WTC11 (cell line): ENCODE results near the gene GNPDA1. TPM values are rescaled to one million over a fixed set of nuclear protein-coding genes. Genes with fewer than 3 reads are reported as not detected.

Experiments
- ATAC-seq: fragments of 200-7000 bp; cut with Tn5 transposase; 2 replicates; pipeline ENCODE4 v1.10.0; 2021; ENCODE audit warnings: mild to moderate bottlenecking, moderate library complexity
- CTCF ChIA-PET: fragments of 300-600 bp; sonication (Branson Sonifier 250); formaldehyde crosslinking; loops from one replicate; lab custom pipeline; 2021; ENCODE audit warnings: antibody characterized with exemption; lab: Charles Lee
- POLR2A ChIA-PET: fragments of 350-600 bp; sonication (Branson Sonifier 250); formaldehyde crosslinking; loops from one replicate; lab custom pipeline; 2021; ENCODE audit warnings: antibody characterized with exemption; lab: Charles Lee
- DNase-seq: peaks from one replicate; pipeline ENCODE4 v3.0.0; 2021; ENCODE audit warnings: low spot score
- H3K27ac Mint-ChIP-seq: 2 replicates; pipeline ENCODE4 v1.8.0; 2021; ENCODE audit warnings: mixed read lengths
- H3K27me3 Mint-ChIP-seq: 2 replicates; pipeline ENCODE4 v1.8.0; 2021; ENCODE audit warnings: low read depth, mild to moderate bottlenecking, moderate library complexity, mixed read lengths
- H3K36me3 Mint-ChIP-seq: 2 replicates; pipeline ENCODE4 v1.8.0; 2021; ENCODE audit warnings: mixed read lengths
- H3K4me1 Mint-ChIP-seq: 2 replicates; pipeline ENCODE4 v1.8.0; 2022; ENCODE audit warnings: mixed read lengths
- H3K4me3 Mint-ChIP-seq: 2 replicates; pipeline ENCODE4 v1.8.0; 2021; ENCODE audit warnings: mild to moderate bottlenecking, moderate library complexity, mixed read lengths
- H3K9me3 Mint-ChIP-seq: 2 replicates; pipeline ENCODE4 v1.8.0; 2021; ENCODE audit warnings: mixed read lengths
- CREB1 ChIP-seq: sonication (generic); formaldehyde crosslinking; IDR thresholded peaks from 2 replicates; pipeline ENCODE4 v1.8.0; 2023; ENCODE audit warnings: mild to moderate bottlenecking, missing genetic modification reagents
- ELF4 ChIP-seq: sonication (generic); formaldehyde crosslinking; IDR thresholded peaks from 2 replicates; pipeline ENCODE4 v1.8.1; 2022; ENCODE audit warnings: low read depth, mild to moderate bottlenecking, moderate library complexity, missing genetic modification reagents
- JUN ChIP-seq: sonication (generic); formaldehyde crosslinking; IDR thresholded peaks from 2 replicates; pipeline ENCODE4 v1.8.0; 2023; ENCODE audit warnings: mild to moderate bottlenecking, missing genetic modification reagents
- KAT7 ChIP-seq: sonication (generic); formaldehyde crosslinking; IDR thresholded peaks from 2 replicates; pipeline ENCODE4 v1.8.1; 2023; ENCODE audit warnings: missing genetic modification reagents, mild to moderate bottlenecking, borderline replicate concordance
- MXD4 ChIP-seq: fragments of 250-450 bp; sonication (Bioruptor Pico); IDR thresholded peaks from 2 replicates; pipeline ENCODE4 v1.8.0; 2021; ENCODE audit warnings: mild to moderate bottlenecking, moderate library complexity, borderline replicate concordance
- ZNF396 ChIP-seq: fragments of 250-450 bp; sonication (Bioruptor Pico); IDR thresholded peaks from 2 replicates; pipeline ENCODE4 v1.8.0; 2021; ENCODE audit warnings: mild to moderate bottlenecking, moderate library complexity, borderline replicate concordance
- ZNF671 ChIP-seq: fragments of 250-450 bp; sonication (Bioruptor Pico); IDR thresholded peaks from 2 replicates; pipeline ENCODE4 v1.8.0; 2021; ENCODE audit warnings: mild to moderate bottlenecking
- total RNA-seq: library from RNA; stranded (reverse); gene quantifications from 3 replicates; pipeline ENCODE4 v1.2.3, GENCODE V29; 2021
- TF ChIP-seq, protein P1 (sequence below): sonication (generic); formaldehyde crosslinking; IDR thresholded peaks from 2 replicates; pipeline ENCODE4 v1.8.1; 2022; ENCODE audit warnings: missing genetic modification reagents, borderline replicate concordance
- TF ChIP-seq, protein P2 (sequence below): sonication (generic); formaldehyde crosslinking; IDR thresholded peaks from 2 replicates; pipeline ENCODE4 v1.8.1; 2023; ENCODE audit warnings: mild to moderate bottlenecking, missing genetic modification reagents, borderline replicate concordance
- TF ChIP-seq, protein P3 (sequence below): sonication (generic); formaldehyde crosslinking; IDR thresholded peaks from 2 replicates; pipeline ENCODE4 v1.8.0; 2022; ENCODE audit warnings: mild to moderate bottlenecking, missing genetic modification reagents
- TF ChIP-seq, protein P4 (sequence below): sonication (generic); formaldehyde crosslinking; IDR thresholded peaks from 2 replicates; pipeline ENCODE4 v1.8.0; 2023; ENCODE audit warnings: missing genetic modification reagents
- TF ChIP-seq, protein P5 (sequence below): sonication (generic); formaldehyde crosslinking; IDR thresholded peaks from 2 replicates; pipeline ENCODE4 v1.8.0; 2022; ENCODE audit warnings: mild to moderate bottlenecking, missing genetic modification reagents
- TF ChIP-seq, protein P6 (sequence below): sonication (generic); formaldehyde crosslinking; IDR thresholded peaks from 2 replicates; pipeline ENCODE4 v1.8.1; 2022; ENCODE audit warnings: mild to moderate bottlenecking, moderate library complexity, missing genetic modification reagents
- TF ChIP-seq, protein P7 (sequence below): fragments of 250-450 bp; sonication (Bioruptor Pico); IDR thresholded peaks from 2 replicates; pipeline ENCODE4 v1.9.0; 2021; ENCODE audit warnings: mild to moderate bottlenecking
- TF ChIP-seq, protein P8 (sequence below): fragments of 250-450 bp; sonication (Bioruptor Pico); IDR thresholded peaks from 2 replicates; pipeline ENCODE4 v1.9.0; 2021; ENCODE audit warnings: mild to moderate bottlenecking
- TF ChIP-seq, protein P9 (sequence below): sonication (generic); formaldehyde crosslinking; IDR thresholded peaks from 2 replicates; pipeline ENCODE4 v1.8.0; 2023; ENCODE audit warnings: missing genetic modification reagents, mild to moderate bottlenecking, borderline replicate concordance

The GNPDA1 gene
- total RNA-seq, 1 experiment from 2014 or later, result 54.8 TPM

DNA sequence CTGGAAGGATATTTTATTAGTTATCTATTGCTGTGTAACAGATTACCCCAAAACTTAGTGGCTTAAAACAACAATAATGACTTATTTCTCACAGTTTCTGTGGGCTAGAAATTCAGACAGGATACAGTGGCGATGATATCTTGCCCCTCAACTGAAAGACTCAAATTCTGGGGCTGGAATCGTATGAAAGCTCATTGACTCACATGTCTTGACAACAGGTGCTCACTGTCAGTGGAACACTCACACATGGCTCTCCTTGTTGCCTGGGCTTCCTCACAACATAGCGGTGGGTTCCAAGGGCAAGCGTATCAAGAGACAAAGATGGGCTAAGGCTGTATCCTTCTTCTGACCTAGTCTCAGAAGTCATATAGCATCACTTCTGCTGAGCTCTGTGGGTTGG lies 3.7 kb upstream of the GNPDA1 start:
- Mint-ChIP-seq H3K36me3 (peaks cover 6% of the 10 kb centered on the region), H3K27me3 (peaks cover 2% of the 10 kb centered on the region; the same call in 1 of the 2 replicates), H3K9me3 (peaks cover 14% of the 10 kb centered on the region), H3K4me3 (no peak overlapping the region), H3K27ac (no peak overlapping the region), H3K4me1 (peaks cover 9% of the 10 kb centered on the region)
- TF ChIP-seq, protein P1, sequence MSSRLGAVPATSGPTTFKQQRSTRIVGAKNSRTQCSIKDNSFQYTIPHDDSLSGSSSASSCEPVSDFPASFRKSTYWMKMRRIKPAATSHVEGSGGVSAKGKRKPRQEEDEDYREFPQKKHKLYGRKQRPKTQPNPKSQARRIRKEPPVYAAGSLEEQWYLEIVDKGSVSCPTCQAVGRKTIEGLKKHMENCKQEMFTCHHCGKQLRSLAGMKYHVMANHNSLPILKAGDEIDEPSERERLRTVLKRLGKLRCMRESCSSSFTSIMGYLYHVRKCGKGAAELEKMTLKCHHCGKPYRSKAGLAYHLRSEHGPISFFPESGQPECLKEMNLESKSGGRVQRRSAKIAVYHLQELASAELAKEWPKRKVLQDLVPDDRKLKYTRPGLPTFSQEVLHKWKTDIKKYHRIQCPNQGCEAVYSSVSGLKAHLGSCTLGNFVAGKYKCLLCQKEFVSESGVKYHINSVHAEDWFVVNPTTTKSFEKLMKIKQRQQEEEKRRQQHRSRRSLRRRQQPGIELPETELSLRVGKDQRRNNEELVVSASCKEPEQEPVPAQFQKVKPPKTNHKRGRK (CRISPR knock-in tag), result no peak
- TF ChIP-seq ELF4 (CRISPR knock-in tag), result no peak
- TF ChIP-seq, protein P2, sequence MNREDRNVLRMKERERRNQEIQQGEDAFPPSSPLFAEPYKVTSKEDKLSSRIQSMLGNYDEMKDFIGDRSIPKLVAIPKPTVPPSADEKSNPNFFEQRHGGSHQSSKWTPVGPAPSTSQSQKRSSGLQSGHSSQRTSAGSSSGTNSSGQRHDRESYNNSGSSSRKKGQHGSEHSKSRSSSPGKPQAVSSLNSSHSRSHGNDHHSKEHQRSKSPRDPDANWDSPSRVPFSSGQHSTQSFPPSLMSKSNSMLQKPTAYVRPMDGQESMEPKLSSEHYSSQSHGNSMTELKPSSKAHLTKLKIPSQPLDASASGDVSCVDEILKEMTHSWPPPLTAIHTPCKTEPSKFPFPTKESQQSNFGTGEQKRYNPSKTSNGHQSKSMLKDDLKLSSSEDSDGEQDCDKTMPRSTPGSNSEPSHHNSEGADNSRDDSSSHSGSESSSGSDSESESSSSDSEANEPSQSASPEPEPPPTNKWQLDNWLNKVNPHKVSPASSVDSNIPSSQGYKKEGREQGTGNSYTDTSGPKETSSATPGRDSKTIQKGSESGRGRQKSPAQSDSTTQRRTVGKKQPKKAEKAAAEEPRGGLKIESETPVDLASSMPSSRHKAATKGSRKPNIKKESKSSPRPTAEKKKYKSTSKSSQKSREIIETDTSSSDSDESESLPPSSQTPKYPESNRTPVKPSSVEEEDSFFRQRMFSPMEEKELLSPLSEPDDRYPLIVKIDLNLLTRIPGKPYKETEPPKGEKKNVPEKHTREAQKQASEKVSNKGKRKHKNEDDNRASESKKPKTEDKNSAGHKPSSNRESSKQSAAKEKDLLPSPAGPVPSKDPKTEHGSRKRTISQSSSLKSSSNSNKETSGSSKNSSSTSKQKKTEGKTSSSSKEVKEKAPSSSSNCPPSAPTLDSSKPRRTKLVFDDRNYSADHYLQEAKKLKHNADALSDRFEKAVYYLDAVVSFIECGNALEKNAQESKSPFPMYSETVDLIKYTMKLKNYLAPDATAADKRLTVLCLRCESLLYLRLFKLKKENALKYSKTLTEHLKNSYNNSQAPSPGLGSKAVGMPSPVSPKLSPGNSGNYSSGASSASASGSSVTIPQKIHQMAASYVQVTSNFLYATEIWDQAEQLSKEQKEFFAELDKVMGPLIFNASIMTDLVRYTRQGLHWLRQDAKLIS, result no peak
- TF ChIP-seq, protein P3, sequence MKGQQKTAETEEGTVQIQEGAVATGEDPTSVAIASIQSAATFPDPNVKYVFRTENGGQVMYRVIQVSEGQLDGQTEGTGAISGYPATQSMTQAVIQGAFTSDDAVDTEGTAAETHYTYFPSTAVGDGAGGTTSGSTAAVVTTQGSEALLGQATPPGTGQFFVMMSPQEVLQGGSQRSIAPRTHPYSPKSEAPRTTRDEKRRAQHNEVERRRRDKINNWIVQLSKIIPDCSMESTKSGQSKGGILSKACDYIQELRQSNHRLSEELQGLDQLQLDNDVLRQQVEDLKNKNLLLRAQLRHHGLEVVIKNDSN (CRISPR knock-in tag), result no peak
- TF ChIP-seq, protein P4, sequence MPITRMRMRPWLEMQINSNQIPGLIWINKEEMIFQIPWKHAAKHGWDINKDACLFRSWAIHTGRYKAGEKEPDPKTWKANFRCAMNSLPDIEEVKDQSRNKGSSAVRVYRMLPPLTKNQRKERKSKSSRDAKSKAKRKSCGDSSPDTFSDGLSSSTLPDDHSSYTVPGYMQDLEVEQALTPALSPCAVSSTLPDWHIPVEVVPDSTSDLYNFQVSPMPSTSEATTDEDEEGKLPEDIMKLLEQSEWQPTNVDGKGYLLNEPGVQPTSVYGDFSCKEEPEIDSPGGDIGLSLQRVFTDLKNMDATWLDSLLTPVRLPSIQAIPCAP (CRISPR knock-in tag), result no peak
- TF ChIP-seq ZNF396 (CRISPR knock-in tag), result no peak
- TF ChIP-seq CREB1 (CRISPR knock-in tag), result no peak
- TF ChIP-seq MXD4 (CRISPR knock-in tag), result no peak
- TF ChIP-seq, protein P5, sequence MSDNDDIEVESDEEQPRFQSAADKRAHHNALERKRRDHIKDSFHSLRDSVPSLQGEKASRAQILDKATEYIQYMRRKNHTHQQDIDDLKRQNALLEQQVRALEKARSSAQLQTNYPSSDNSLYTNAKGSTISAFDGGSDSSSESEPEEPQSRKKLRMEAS (CRISPR knock-in tag), result no peak
- no peak for TF ChIP-seq KAT7
- TF ChIP-seq, protein P6, sequence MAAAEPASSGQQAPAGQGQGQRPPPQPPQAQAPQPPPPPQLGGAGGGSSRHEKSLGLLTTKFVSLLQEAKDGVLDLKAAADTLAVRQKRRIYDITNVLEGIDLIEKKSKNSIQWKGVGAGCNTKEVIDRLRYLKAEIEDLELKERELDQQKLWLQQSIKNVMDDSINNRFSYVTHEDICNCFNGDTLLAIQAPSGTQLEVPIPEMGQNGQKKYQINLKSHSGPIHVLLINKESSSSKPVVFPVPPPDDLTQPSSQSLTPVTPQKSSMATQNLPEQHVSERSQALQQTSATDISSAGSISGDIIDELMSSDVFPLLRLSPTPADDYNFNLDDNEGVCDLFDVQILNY (CRISPR knock-in tag), result no peak
- TF ChIP-seq, protein P7, sequence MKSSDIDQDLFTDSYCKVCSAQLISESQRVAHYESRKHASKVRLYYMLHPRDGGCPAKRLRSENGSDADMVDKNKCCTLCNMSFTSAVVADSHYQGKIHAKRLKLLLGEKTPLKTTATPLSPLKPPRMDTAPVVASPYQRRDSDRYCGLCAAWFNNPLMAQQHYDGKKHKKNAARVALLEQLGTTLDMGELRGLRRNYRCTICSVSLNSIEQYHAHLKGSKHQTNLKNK, result no peak
- TF ChIP-seq, protein P8, sequence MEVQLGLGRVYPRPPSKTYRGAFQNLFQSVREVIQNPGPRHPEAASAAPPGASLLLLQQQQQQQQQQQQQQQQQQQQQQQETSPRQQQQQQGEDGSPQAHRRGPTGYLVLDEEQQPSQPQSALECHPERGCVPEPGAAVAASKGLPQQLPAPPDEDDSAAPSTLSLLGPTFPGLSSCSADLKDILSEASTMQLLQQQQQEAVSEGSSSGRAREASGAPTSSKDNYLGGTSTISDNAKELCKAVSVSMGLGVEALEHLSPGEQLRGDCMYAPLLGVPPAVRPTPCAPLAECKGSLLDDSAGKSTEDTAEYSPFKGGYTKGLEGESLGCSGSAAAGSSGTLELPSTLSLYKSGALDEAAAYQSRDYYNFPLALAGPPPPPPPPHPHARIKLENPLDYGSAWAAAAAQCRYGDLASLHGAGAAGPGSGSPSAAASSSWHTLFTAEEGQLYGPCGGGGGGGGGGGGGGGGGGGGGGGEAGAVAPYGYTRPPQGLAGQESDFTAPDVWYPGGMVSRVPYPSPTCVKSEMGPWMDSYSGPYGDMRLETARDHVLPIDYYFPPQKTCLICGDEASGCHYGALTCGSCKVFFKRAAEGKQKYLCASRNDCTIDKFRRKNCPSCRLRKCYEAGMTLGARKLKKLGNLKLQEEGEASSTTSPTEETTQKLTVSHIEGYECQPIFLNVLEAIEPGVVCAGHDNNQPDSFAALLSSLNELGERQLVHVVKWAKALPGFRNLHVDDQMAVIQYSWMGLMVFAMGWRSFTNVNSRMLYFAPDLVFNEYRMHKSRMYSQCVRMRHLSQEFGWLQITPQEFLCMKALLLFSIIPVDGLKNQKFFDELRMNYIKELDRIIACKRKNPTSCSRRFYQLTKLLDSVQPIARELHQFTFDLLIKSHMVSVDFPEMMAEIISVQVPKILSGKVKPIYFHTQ (CRISPR knock-in tag), result no peak
- TF ChIP-seq, protein P9, sequence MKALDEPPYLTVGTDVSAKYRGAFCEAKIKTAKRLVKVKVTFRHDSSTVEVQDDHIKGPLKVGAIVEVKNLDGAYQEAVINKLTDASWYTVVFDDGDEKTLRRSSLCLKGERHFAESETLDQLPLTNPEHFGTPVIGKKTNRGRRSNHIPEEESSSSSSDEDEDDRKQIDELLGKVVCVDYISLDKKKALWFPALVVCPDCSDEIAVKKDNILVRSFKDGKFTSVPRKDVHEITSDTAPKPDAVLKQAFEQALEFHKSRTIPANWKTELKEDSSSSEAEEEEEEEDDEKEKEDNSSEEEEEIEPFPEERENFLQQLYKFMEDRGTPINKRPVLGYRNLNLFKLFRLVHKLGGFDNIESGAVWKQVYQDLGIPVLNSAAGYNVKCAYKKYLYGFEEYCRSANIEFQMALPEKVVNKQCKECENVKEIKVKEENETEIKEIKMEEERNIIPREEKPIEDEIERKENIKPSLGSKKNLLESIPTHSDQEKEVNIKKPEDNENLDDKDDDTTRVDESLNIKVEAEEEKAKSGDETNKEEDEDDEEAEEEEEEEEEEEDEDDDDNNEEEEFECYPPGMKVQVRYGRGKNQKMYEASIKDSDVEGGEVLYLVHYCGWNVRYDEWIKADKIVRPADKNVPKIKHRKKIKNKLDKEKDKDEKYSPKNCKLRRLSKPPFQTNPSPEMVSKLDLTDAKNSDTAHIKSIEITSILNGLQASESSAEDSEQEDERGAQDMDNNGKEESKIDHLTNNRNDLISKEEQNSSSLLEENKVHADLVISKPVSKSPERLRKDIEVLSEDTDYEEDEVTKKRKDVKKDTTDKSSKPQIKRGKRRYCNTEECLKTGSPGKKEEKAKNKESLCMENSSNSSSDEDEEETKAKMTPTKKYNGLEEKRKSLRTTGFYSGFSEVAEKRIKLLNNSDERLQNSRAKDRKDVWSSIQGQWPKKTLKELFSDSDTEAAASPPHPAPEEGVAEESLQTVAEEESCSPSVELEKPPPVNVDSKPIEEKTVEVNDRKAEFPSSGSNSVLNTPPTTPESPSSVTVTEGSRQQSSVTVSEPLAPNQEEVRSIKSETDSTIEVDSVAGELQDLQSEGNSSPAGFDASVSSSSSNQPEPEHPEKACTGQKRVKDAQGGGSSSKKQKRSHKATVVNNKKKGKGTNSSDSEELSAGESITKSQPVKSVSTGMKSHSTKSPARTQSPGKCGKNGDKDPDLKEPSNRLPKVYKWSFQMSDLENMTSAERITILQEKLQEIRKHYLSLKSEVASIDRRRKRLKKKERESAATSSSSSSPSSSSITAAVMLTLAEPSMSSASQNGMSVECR, result no peak
- no peak for TF ChIP-seq JUN (CRISPR knock-in tag)
- TF ChIP-seq ZNF671 (CRISPR knock-in tag), result no peak
- ChIA-PET POLR2A (no interaction called here), CTCF (interaction anchor here (1.2 to 2.0 kb wide), 3 partner anchors 32 to 127 kb away, joined by 3 to 5 read pairs (median 4); partner anchors contain the start of gene RNF14)
- DNase-seq (no peak), ATAC-seq (no peak)
